Measurements from ENCODE around the gene TCF7L1. TPM values are rescaled to one million over a fixed set of nuclear protein-coding genes. Genes with fewer than 3 reads are reported as not detected.
A peak's percentile ranks its signal among the peaks of the same experiment; 100 is the strongest.

Gene TCF7L1
- total RNA-seq, 4 donors from 2014 or later, result 0.29 to 4.0 (median 1.3) TPM

DNA sequence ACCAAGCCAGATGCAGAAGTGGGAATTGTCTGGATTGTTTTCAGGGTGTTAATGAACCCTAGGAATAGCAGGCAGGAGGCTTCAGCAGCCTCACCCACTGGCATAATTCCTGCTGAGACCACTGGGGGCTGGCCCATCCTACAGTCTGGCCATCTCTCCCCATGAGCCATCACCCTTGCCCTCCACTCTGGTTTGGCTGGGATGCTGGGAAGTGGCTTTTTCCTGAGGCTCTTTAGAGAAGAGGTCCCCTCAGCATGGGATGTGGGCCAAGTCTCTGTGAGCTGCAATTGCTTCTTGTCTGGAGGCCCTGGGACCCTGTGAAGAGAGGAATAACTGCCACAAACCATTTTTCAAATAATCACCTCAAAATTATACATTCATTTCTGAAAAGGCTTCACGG is 4.0 kb downstream of the TCF7L1 start:
- 92 to 100% methylated on average over 1 of the region's 1 CpG for WGBS, 2 donors
- Histone ChIP-seq H3K9me3 (no peaks in the 10 kb centered on the region), H3K27me3 (peaks cover 0 to 26% (median 0%) of the 10 kb centered on the region in 4 donors), H3K4me1 (peaks cover 12 to 54% (median 30%) of the 10 kb centered on the region in 3 donors), H3K27ac (peak overlapping the region in 1 of 4 donors; percentile 49), H3K4me3 (no peak overlapping the region), H3K36me3 (peaks cover 0 to 11% (median 0%) of the 10 kb centered on the region in 3 donors)
- intact Hi-C loops (cut with DNase I), result no loop called here
- no peak for TF ChIP-seq POLR2A (IDR thresholded peaks at IDR 0.05)
- TF ChIP-seq, protein P1, sequence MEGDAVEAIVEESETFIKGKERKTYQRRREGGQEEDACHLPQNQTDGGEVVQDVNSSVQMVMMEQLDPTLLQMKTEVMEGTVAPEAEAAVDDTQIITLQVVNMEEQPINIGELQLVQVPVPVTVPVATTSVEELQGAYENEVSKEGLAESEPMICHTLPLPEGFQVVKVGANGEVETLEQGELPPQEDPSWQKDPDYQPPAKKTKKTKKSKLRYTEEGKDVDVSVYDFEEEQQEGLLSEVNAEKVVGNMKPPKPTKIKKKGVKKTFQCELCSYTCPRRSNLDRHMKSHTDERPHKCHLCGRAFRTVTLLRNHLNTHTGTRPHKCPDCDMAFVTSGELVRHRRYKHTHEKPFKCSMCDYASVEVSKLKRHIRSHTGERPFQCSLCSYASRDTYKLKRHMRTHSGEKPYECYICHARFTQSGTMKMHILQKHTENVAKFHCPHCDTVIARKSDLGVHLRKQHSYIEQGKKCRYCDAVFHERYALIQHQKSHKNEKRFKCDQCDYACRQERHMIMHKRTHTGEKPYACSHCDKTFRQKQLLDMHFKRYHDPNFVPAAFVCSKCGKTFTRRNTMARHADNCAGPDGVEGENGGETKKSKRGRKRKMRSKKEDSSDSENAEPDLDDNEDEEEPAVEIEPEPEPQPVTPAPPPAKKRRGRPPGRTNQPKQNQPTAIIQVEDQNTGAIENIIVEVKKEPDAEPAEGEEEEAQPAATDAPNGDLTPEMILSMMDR (IDR thresholded peaks at IDR 0.05), result no peak
- DNase-seq, result no peak

DNA sequence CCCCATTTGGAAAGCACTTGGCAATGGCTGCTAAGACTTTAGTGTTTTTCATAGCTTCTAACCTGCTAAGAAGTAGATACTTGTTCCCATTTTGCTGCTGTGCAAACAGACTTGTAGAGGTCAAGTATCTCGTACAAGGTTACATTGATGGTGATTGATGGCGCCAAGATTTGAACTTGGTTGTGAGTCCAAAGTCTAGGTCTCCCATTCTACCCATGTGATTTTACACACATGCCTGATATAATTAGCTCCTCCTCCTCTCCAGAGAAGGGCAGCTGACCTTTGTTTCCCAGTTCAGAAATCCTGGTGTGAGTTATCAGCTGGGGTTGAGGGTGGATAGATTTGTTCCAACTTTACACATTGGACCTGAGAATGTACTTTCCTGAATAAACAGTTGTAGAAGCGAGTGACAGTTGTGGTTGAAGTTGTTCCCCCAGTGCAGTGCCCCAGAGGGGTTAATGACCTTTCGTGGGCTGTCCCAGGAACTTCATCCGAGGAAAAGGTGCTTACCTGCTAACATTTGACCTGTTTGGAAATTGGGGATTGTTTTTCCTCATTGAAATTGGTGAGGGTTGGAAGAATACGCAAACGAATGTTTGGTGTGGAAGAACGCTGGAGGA is 10.4 kb downstream of the TCF7L1 start:
- Histone ChIP-seq H3K36me3 (peaks cover 0 to 11% (median 0%) of the 10 kb centered on the region in 3 donors), H3K4me1 (no peaks in the 10 kb centered on the region), H3K4me3 (no peak overlapping the region), H3K27ac (no peak overlapping the region), H3K27me3 (no peaks in the 10 kb centered on the region), H3K9me3 (no peaks in the 10 kb centered on the region)
- intact Hi-C loops (cut with DNase I), result no loop called here
- WGBS, 2 donors, result 85 to 92% methylated on average over 8 of the region's 8 CpGs
- no peak for TF ChIP-seq POLR2A (IDR thresholded peaks at IDR 0.05)
- TF ChIP-seq, protein P1 (IDR thresholded peaks at IDR 0.05), result no peak
- DNase-seq, result no peak

DNA sequence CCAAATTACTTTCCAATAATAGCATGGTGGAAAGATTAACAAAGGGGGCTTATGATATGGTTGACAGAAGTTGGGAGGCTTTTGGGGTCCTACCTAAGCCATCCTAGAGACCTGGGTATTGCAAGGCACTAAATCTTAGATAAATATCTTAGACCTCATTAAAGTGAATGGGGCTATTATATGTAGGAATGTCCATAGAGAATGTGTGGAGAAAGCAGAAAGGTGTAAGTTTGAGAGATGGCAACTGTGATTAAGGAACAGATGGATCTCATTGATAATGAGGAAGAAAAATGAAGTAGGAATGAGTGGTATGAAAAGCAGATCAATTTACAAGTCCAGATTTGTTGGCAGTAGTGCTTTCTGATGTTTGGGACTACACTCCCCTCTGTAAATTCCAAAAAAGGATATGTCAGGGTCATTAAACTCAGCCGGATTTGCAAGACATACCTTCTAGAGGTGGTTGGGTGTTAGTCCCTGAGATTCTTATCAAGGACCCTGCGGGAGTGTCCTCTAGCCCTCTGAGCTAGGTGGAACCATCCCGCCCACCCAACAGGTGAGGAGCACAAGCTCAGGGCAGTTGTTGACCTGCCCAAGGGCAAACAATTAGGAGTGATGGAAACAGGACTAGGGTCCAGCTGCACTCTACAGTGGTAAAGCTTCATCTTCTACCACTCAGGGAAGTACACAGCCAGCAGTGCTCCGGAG is 12.1 kb downstream of the TCF7L1 start:
- Histone ChIP-seq H3K9me3 (no peaks in the 10 kb centered on the region), H3K36me3 (peaks cover 0 to 11% (median 0%) of the 10 kb centered on the region in 3 donors), H3K4me1 (no peaks in the 10 kb centered on the region), H3K27ac (no peak overlapping the region), H3K27me3 (no peaks in the 10 kb centered on the region), H3K4me3 (no peak overlapping the region)
- 80 to 89% methylated on average over 4 of the region's 4 CpGs for whole genome bisulfite sequencing, 2 donors
- no peak for TF ChIP-seq POLR2A (IDR thresholded peaks at IDR 0.05)
- intact Hi-C loops (cut with DNase I), result no loop called here
- no peak for DNase-seq

DNA sequence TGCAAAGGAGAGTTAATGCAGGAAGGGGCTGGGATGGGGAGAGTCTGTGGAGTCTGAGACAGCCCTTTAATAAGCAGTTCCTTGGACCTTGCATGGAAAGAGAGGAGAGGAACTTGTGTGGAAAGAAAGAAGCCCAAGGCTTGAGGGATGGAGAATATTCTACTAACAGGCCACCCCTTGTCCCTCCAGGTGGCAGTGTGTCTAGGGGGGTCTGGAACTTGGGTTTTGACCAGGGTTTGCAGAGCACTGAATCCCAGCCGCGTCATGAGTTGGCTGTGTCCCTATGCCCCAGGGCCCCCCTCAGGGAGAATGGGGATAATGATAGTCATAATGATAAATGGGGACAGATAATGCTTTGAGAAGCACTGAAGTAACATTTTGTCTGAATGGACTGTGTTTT is 15.0 kb downstream of the TCF7L1 start:
- no peaks in the 10 kb centered on the region for H3K4me1 ChIP-seq
- intact Hi-C loops (cut with DNase I), result no loop called here
- H3K4me3 ChIP-seq, result no peak overlapping the region
- no peak for DNase-seq
- 23 to 63% methylated on average over 2 of the region's 2 CpGs for WGBS, 2 donors
- no peaks in the 10 kb centered on the region for H3K9me3 ChIP-seq
- TF ChIP-seq, protein P1 (IDR thresholded peaks at IDR 0.05), result no peak
- no peak overlapping the region for H3K27ac ChIP-seq
- H3K27me3 ChIP-seq, result no peaks in the 10 kb centered on the region
- no peaks in the 10 kb centered on the region for H3K36me3 ChIP-seq

DNA sequence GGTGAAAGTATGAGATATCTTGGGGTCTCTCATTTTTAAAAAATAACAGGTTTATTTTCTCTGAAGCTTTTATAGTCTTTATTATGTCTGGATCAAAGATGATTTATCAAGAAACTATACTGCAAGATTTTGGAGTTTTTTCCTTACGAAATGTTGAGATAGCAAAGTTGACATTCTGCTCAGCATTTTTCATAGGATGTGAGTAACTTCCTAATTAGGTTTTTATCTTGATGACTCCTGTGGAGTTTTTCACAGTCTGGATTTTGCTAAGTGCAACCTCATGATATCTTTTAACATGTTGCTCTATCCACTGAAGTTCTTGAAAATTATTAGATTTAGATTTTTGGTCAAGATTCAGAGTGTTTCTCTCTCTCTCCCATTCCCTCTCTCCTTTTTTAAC is 17.8 kb downstream of the TCF7L1 start:
- 56 to 75% methylated on average over 1 of the region's 1 CpG for WGBS, 2 donors
- Histone ChIP-seq H3K4me3 (no peak overlapping the region), H3K27ac (no peak overlapping the region), H3K36me3 (no peaks in the 10 kb centered on the region), H3K9me3 (no peaks in the 10 kb centered on the region), H3K27me3 (no peaks in the 10 kb centered on the region), H3K4me1 (peaks cover 0 to 19% (median under 1%) of the 10 kb centered on the region in 3 donors)
- TF ChIP-seq POLR2A (IDR thresholded peaks at IDR 0.05), result no peak
- TF ChIP-seq, protein P1 (IDR thresholded peaks at IDR 0.05), result no peak
- DNase-seq, result no peak
- intact Hi-C loops (cut with DNase I), result no loop called here

Data from esophagus squamous epithelium (tissue), 5 donors.